SK-N-SH (cell line): ENCODE data around the gene INS.

ENCODE experiments used
- CHD2 ChIP-seq: fragments of 150-350 bp; IDR thresholded peaks from 2 replicates; pipeline ENCODE4 v1.6.1; 2018; ENCODE audit warnings: low read length; ENCODE audit not compliant: partially characterized antibody
- POLR2AphosphoS5 ChIP-seq: IDR thresholded peaks from 2 replicates; pipeline ENCODE4 v1.6.1; 2012; ENCODE audit warnings: low read depth, low read length
- SIN3A ChIP-seq: IDR thresholded peaks from 2 replicates; pipeline ENCODE4 v1.6.1; 2012; ENCODE audit warnings: low read depth, mild to moderate bottlenecking, low read length, moderate library complexity, borderline replicate concordance
- SMC3 ChIP-seq: IDR thresholded peaks from 2 replicates; pipeline ENCODE4 v1.6.1; 2012; ENCODE audit warnings: low read depth, low read length, improper control_type of control experiment
- TF ChIP-seq, protein P1 (sequence below): fragments of 200-600 bp; sonication (generic); IDR thresholded peaks from 2 replicates; pipeline ENCODE4 v1.6.1; 2017; ENCODE audit warnings: antibody characterized with exemption, mild to moderate bottlenecking, moderate library complexity
- TF ChIP-seq, protein P2 (sequence below): IDR thresholded peaks from 2 replicates; pipeline ENCODE4 v1.4.0; 2012; ENCODE audit warnings: low read depth
- TF ChIP-seq, protein P3 (sequence below): fragments of 150-350 bp; IDR thresholded peaks from 2 replicates; pipeline ENCODE4 v1.6.1; 2017; ENCODE audit warnings: antibody characterized with exemption, low read length, low read depth, borderline replicate concordance

DNA sequence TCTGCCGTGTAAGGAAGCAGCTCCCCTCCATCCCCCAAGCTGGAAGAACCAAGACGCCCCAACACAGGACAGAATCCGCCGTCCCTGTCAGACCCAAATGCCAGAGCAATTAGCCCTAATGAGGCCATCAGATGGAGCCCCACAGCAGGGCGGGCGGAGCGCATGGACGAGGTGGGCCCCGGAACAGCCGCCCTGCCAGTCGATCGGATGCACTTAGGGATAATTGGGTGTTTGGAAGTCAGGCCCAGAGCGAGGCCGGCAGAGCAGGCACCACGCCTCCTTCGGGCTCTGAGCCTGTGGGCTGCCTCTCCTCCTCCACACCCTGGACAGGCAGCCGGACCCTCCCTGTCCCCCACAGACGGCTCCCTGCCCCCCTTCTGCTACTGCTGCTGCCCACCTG lies 16.1 kb upstream of the INS start:
- TF ChIP-seq CHD2: no peak
- no peak for TF ChIP-seq POLR2AphosphoS5
- TF ChIP-seq, protein P1, sequence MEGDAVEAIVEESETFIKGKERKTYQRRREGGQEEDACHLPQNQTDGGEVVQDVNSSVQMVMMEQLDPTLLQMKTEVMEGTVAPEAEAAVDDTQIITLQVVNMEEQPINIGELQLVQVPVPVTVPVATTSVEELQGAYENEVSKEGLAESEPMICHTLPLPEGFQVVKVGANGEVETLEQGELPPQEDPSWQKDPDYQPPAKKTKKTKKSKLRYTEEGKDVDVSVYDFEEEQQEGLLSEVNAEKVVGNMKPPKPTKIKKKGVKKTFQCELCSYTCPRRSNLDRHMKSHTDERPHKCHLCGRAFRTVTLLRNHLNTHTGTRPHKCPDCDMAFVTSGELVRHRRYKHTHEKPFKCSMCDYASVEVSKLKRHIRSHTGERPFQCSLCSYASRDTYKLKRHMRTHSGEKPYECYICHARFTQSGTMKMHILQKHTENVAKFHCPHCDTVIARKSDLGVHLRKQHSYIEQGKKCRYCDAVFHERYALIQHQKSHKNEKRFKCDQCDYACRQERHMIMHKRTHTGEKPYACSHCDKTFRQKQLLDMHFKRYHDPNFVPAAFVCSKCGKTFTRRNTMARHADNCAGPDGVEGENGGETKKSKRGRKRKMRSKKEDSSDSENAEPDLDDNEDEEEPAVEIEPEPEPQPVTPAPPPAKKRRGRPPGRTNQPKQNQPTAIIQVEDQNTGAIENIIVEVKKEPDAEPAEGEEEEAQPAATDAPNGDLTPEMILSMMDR: no peak
- TF ChIP-seq, protein P2, sequence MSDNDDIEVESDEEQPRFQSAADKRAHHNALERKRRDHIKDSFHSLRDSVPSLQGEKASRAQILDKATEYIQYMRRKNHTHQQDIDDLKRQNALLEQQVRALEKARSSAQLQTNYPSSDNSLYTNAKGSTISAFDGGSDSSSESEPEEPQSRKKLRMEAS: no peak
- TF ChIP-seq SMC3: no peak
- TF ChIP-seq, protein P3, sequence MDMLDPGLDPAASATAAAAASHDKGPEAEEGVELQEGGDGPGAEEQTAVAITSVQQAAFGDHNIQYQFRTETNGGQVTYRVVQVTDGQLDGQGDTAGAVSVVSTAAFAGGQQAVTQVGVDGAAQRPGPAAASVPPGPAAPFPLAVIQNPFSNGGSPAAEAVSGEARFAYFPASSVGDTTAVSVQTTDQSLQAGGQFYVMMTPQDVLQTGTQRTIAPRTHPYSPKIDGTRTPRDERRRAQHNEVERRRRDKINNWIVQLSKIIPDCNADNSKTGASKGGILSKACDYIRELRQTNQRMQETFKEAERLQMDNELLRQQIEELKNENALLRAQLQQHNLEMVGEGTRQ: no peak
- TF ChIP-seq SIN3A: no peak
